ENCODE data around the gene TDRD3. TPM values are rescaled to one million over a fixed set of nuclear protein-coding genes. Genes with fewer than 3 reads are reported as not detected.

TDRD3 gene
- total and polyA plus RNA-seq, 11 donors, result 13.3 to 56.4 (median 36.8) TPM

DNA sequence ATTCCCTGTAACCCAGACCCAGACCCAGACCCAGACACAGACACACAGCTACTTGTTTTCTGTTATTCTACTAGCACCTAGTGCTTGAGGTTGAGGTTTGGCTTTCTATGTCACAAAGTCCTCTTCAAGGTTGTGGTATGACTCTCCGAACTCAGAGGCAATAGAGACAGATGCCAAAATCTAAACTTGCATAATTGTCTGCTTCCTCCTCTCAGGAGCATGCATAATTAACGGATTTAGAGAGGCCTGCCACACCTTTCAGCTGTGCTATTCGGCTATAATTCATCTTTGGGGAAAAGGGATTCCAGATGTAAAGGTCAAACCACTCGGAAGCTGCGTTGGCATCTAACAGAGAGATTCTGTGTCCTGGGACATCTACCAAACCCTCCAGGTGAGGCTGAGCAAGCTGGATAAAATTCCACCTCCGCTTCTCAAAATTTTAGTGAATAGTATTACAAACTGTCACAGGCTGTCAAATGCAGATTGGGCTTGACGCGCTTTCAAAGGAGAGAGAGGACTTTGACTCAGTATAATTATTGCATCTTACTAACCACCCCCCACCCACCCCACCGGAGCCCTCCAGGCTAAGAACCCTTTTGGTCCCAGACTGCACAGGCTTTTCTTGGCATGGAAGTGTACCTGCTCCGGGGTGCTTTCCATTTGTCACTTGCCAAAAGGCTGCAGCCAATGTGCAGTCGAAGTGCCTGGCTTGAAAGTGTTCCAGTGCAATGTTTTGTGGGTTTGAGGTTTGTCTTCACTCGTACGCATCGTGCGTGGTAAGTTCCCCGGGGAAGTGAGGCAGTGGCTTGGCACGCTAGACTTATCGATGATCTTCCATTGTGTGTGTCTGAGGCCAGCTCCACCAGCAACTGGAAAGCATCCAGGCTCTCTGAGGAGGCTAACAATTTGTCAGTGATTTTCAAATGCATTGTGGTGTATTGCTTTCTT, 194.1 kb downstream of the TDRD3 start:
- Histone ChIP-seq H3K4me3 (no peak overlapping the region), H3K4me1 (no peaks in the 10 kb centered on the region), H3K36me3 (no peaks in the 10 kb centered on the region), H3K27me3 (no peaks in the 10 kb centered on the region), H3K27ac (no peak overlapping the region), H3K9me3 (peaks cover 0 to 6% (median 0%) of the 10 kb centered on the region in 12 donors)
- intact Hi-C loops (cut with DNase I), result no loop called here
- ATAC-seq (no peak), DNase-seq (no peak)
- WGBS, 4 donors, result 72 to 80% (median 76%) methylated on average over 18 of the region's 18 CpGs
- TF ChIP-seq POLR2A (IDR thresholded peaks at IDR 0.05), result no peak
- TF ChIP-seq, protein P1, sequence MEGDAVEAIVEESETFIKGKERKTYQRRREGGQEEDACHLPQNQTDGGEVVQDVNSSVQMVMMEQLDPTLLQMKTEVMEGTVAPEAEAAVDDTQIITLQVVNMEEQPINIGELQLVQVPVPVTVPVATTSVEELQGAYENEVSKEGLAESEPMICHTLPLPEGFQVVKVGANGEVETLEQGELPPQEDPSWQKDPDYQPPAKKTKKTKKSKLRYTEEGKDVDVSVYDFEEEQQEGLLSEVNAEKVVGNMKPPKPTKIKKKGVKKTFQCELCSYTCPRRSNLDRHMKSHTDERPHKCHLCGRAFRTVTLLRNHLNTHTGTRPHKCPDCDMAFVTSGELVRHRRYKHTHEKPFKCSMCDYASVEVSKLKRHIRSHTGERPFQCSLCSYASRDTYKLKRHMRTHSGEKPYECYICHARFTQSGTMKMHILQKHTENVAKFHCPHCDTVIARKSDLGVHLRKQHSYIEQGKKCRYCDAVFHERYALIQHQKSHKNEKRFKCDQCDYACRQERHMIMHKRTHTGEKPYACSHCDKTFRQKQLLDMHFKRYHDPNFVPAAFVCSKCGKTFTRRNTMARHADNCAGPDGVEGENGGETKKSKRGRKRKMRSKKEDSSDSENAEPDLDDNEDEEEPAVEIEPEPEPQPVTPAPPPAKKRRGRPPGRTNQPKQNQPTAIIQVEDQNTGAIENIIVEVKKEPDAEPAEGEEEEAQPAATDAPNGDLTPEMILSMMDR (IDR thresholded peaks at IDR 0.05), result no peak

DNA sequence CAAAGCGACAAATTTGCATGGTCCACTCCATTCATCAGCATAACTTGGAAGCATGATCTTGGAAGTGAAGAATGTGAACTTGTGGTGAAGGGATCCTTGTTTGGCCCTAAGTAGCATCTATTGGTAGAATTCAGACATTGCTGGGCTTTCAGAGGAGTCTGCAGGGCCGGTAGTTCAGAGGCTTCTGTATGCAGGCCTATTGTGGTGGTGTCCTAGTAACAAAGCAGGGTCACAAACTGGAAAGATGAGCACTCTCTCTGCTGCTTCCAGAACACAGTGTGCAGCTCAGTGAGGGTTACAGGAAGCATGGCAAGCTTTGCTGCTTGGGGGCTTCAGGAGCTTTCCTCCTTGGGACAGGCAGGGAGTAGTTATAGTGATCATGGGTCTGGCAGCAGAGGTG, 206.0 kb downstream of the TDRD3 start:
- 80 to 91% (median 83%) methylated on average over 2 of the region's 2 CpGs for WGBS, 4 donors
- no peaks in the 10 kb centered on the region for H3K9me3 ChIP-seq

DNA sequence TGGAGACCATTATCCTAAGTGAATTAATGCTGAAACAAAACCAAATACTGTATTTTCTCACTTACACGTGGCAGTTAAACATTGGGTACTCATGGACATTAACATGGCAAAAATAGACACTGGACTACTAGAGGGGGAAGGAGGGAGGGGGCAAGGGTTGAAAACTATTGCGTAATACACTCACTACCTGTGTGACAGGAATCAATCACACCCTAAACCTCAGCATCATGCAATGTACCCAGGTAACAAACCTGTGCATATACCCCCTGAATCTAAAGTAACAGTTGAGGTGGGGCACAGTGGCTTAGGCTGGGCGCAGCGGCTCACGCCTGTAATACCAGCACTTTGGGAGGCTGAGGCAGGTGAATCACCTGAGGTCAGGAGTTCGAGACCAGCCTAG, 207.0 kb downstream of the TDRD3 start:
- ATAC-seq (no peak), DNase-seq (no peak)
- TF ChIP-seq, protein P1 (IDR thresholded peaks at IDR 0.05), result no peak
- no peak for TF ChIP-seq POLR2A (IDR thresholded peaks at IDR 0.05)
- intact Hi-C loops (cut with DNase I), result no loop called here
- H3K4me3 ChIP-seq, result no peak overlapping the region
- WGBS, 4 donors, result 83 to 89% (median 84%) methylated on average over 6 of the region's 6 CpGs
- no peak overlapping the region for H3K27ac ChIP-seq
- H3K36me3 ChIP-seq, result no peaks in the 10 kb centered on the region
- no peaks in the 10 kb centered on the region for H3K9me3 ChIP-seq
- no peaks in the 10 kb centered on the region for H3K4me1 ChIP-seq
- H3K27me3 ChIP-seq, result no peaks in the 10 kb centered on the region

More for the DNA sequence above, 206.0 kb downstream of the TDRD3 start:
- Histone ChIP-seq H3K4me1 (no peaks in the 10 kb centered on the region), H3K4me3 (no peak overlapping the region), H3K27me3 (no peaks in the 10 kb centered on the region), H3K36me3 (no peaks in the 10 kb centered on the region), H3K27ac (no peak overlapping the region)
- no peak for DNase-seq
- ATAC-seq, result no peak
- no peak for TF ChIP-seq POLR2A (IDR thresholded peaks at IDR 0.05)
- TF ChIP-seq, protein P1 (IDR thresholded peaks at IDR 0.05), result no peak
- intact Hi-C loops (cut with DNase I), result no loop called here

DNA sequence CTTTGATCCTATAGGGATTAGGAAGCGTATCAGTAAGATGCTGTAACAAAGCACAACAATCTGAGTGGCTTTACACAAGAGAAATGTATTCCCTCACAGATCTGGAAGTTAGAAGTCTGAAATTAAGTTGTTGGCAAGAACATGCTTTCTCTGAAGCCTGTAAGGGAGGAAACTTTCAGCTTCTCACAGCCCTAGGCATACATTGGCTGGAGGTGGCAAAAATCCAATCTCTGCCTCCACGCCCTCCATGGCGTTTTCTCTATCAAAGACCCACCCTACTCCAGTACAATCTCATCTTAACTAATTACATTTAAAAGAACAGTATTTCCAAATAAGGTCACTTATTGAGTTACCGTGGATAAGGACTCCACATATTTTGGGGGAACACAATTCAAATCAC, 211.9 kb downstream of the TDRD3 start:
- H3K4me3 ChIP-seq, result no peak overlapping the region
- ATAC-seq (no peak), DNase-seq (no peak)
- intact Hi-C loops (cut with DNase I), result no loop called here
- TF ChIP-seq, protein P1 (IDR thresholded peaks at IDR 0.05), result no peak
- TF ChIP-seq POLR2A (IDR thresholded peaks at IDR 0.05), result no peak
- WGBS, 4 donors, result 80 to 84% (median 82%) methylated on average over 4 of the region's 4 CpGs
- no peaks in the 10 kb centered on the region for H3K36me3 ChIP-seq
- no peaks in the 10 kb centered on the region for H3K27me3 ChIP-seq
- no peaks in the 10 kb centered on the region for H3K9me3 ChIP-seq
- H3K4me1 ChIP-seq, result no peaks in the 10 kb centered on the region
- H3K27ac ChIP-seq, result no peak overlapping the region

Data from heart left ventricle (tissue), 16 donors.